COLO668 (cell line): Measurements from ENCODE around the gene NBPF3.
"Not testable (repeated sequence)": the region's sequence is repeated elsewhere in the genome, so short reads cannot be mapped to it uniquely, and the experiment has no call there.

Experiments
- DNase-seq: peaks from one replicate; lab custom pipeline; 2025; ENCODE audit not compliant: unreplicated experiment; lab: John Stamatoyannopoulos, UW

NBPF3 gene, protein sequence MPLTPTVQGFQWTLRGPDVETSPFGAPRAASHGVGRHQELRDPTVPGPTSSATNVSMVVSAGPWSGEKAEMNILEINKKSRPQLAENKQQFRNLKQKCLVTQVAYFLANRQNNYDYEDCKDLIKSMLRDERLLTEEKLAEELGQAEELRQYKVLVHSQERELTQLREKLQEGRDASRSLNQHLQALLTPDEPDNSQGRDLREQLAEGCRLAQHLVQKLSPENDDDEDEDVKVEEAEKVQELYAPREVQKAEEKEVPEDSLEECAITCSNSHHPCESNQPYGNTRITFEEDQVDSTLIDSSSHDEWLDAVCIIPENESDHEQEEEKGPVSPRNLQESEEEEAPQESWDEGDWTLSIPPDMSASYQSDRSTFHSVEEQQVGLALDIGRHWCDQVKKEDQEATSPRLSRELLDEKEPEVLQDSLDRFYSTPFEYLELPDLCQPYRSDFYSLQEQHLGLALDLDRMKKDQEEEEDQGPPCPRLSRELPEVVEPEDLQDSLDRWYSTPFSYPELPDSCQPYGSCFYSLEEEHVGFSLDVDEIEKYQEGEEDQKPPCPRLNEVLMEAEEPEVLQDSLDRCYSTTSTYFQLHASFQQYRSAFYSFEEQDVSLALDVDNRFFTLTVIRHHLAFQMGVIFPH

DNA sequence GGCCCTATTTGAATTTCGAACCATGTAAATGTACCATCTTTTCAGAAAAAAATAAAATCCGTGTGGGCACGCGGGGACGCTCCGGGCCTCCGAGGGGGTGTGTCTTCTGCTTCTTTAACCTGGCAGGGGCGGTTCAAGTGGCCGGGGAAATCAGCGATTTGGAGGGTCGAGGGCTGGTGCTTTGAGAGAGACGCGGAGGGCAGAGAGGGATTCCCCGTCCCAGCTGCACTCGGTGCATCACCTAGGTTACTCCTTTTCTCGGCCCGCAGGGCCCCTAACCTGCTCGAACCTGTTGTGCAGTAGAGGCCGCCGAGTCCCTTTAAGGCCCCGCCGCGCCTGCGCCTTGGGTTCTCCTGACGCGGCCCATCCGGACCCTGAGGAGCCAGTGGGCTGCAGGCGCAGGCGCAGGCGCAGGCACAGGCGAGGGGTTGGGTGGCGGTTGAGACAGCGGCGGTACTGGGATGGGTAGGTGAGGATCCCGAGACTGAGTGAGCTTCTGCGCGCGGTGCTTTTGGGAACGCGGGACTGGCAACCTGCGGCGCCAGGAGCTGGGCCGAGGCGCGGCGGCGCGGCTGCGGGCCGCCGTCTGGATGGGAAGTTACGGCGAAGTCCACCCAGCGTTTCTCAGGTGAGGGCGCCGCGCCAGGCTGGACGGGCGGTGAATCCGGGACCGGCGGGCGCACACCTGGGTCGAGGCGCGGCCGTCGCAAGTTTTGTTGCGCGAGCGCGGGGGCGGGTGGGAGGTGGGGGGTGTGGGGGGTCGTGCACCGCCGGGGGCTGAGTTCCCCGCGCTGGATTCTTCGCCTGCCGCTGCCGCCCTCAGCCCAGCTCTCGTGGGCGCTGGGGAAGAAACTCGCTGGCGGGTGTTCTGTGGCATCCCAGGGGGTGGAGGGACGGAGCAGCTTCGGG lies at the start of gene NBPF3:
NBPF3 (plus strand) TSS at position 417 of the 909 bp plus-strand sequence. CDS start 4,950 bp downstream, outside the sequence.
- DNase-seq = peak; percentile 86

DNA sequence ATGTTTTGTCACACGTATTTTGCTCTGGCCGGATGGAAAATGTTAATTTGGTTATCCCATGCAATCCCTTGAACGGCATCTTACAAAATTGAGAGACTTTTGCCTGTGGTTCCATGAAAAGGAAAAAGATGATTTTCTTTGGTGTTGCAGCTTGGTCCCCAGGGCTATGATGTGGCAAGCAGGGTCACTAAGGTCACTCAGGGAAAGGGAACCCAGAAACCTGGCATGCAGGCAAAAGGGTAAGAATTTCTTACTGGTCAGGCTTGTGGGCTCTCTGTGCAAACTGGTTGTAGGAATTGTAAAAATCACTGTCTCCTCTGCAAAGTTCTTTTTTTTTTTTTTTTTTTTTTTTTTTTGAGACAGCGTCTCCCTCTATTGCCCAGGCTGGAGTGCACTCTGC lies 48.4 kb upstream of the NBPF3 start:
- DNase-seq = no peak

DNA sequence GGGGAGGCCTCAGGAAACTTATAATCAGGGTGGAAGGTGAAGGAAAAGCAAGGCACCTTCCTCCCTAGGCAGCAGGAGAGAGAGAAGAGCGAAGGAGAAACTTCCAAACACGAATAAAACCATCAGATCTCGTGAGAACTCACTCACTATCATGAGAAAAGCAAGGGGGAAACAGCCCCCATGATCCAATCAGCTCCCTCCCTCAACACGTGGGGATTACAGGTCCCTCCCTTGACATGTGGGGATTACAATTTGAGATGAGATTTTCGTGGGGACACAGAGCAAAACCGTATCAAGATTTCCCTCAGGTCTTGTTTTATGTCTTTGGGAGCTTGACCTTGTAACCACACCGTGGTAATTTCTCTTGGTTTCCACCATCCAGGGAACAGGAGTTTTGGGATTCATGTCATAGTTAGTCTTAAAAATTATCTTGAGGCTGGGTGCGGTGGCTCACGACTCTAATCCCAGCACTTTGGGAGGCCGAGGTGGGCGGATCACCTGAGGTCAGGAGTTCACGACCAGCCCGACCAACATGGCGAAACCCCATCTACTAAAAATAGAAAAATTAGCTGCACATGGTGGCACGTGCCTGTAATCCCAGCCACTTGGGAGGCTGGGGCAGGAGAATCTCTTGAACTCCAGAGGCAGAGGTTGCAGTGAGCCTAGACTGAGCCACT lies 47.2 kb upstream of the NBPF3 start:
- DNase-seq = no peak

DNA sequence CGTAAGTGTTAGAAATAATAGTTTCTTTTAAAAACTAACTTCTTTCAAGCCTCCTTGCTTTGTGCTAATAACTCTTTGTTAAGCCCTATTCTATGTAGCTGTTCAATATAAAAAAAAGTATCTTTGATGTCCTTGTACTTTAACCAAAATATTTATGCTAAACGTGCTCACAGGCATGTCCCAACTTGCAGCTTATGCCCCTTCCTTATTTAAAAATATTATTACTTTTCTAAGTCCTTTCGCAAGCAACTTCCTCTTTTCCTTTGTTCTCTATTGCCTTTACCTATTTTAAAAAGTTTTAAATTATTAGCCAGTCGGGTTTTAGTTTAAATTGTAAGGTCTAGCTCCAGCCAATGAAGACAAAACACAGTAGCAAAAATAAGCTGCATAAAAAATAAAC lies 43.4 kb upstream of the NBPF3 start:
- DNase-seq = no peak

DNA sequence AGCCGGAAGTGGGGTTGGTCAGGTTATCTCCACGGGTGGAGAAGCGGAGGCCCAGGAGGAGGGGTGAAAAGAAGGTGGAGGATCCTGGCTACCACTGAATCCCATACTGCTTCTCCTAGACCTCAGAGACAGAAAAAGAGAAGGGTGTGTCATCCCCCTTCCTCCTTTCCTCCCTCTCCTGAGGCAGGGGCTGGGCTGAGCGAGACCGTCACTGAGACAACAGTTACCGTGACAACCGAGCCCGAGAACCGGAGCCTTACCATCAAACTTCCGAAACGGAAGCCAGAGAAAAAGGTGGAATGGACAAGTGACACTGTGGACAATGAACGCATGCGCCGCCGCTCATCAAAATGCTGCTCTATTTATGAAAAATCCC lies 42.1 kb upstream of the NBPF3 start:
- DNase-seq = no peak

DNA sequence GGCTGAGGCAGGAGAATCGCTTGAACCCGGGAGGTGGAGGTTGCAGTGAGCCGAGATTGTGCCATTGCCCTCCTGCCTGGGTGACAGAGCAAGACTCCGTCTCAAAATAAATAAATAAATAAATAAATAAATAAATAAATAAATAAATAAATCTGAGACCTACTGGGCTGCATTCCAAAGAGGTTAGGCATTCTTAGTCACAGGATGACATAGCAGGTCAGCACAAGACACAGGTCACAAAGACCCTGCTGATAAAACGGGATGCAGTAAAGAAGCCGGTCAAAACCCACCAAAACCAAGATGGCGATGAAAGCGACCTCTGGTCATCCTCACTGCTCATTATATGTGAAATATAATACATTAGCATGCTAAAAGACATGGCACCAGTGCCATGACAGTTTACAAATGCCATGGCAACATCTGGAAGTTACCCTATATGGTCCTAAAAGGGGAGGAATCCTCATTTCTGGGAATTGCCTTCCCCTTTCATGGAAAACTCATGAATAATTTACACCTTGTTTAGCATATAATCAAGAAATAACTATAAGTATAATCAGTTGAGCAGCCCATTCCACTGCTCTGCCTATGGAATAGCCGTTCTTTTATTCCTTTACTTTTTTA lies 38.1 kb upstream of the NBPF3 start:
- DNase-seq = not testable (repeated sequence)

DNA sequence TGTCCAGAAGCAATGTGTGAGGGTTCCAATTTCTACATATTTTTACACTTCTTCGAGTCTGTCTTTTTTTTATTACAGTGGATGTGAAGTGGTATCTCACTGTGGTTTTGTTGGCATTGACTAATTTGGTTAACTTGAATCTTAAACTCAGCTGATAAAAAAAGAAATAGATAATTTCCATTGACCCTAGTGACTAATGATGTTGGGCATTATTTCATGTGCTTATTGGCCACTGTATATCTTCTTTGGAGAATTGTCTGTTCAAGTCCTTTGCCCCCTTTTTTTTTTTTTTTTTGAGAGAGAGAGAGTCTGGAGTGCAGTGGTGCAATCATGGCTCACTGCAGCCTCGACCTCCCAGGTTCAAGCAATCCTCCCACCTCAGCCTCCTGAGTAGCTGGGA lies 33.3 kb upstream of the NBPF3 start:
- DNase-seq = no peak

DNA sequence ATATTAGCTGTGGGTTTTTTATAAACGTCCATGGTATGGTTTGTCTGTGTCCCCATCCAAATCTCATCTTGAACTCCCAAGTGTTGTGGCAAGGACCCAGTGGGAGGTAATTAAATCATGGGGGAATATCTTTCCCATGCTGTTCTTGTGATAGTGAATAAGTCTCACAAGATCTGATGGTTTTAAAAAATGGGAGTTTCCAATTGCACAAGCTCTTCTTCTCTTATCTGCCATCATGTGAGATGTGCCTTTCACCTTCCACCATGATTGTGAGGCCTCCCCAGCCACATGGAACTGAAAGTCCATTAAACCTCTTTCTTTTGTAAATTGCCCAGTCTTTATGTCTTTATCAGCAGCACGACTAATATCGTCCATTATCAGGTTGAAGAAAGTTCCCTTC lies 30.0 kb upstream of the NBPF3 start:
- not testable (repeated sequence) for DNase-seq

DNA sequence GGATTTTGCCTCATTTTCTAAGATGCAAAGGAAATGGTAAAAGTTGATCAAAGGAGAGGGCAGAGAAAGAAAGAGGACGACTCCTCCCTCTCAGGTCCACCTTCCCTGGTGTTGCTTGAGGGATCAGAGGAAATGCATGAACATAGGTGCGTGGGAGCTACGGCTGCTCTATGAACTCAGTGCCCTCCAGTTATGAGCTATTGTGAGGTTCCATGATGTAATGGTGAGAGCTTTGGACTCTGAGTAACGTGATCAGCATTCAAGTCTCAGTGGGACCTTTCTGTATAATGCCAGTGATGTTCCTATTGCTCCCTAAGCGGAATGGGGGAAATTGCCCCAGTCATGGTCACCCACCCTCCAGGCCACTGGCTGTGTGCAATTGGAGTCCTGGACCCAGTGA lies 25.9 kb upstream of the NBPF3 start:
- no peak for DNase-seq

DNA sequence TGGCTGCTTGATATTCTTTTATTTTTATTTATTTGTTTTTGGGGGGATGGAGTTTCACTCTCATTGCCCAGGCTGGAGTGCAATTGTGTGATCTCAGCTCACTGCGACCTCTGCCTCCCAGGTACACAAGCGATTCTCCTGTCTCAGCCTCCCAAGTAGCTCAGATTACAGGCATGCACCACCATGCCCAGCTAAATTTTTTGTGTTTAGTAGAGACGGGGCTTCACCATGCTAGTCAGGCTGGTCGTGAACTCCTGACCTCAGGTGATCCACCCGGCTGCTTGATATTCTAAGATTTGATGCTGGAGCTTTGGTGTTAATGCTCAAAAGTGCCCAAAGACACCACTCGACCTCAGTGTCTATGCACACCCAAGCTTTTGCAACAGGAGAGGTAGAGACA lies 19.6 kb upstream of the NBPF3 start:
- DNase-seq = not testable (repeated sequence)

DNA sequence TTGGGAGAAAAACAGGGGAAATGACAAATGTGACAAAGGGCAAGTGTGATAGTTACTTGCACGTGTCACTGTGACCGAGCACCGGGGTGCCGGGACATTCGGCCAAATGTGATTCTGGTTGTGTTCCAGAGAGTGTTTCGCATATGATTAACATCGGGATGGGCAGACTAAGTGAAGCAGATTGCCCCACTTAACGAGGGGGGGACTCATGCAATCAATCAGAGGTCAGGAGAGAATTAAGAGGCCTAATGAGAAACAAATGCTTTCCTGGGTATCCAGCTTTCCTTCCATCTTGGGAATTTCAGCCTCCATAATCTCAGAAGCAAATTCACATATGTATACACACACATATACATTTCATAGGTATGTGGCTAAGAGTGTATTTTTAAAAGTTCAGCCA lies 18.6 kb upstream of the NBPF3 start:
- not testable (repeated sequence) for DNase-seq

DNA sequence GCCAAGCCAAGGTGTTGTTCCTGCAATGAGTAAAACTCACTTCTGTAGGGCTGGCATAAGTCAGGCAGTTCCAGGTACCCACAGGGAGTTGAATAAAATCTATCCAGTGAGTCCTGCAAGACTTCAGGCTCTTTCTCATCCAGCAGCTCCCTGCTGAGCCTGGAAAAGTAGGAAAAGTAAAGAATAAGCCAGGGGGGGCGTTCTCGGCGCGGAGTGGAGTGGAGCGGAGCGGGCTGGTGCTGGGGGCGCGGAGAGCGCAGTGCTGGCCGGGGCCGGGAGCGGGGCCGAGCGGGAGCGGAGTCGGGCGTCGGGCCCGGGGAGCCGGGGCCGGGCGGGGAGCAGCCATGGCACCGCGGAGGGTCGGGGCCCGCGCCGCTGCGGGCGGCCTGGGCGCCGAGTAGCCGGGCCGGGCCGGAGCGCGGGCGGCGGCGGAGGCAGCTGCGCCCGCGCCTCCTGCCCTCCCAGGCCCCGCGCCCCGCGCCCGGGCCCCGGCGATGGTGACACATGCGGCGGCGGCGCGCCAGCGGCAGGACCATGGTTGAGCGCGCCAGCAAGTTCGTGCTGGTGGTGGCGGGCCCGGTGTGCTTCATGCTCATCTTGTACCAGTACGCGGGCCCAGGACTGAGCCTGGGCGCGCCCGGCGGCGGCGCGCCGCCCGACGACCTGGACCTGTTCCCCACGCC lies 12.0 kb upstream of the NBPF3 start:
- not testable (repeated sequence) for DNase-seq

DNA sequence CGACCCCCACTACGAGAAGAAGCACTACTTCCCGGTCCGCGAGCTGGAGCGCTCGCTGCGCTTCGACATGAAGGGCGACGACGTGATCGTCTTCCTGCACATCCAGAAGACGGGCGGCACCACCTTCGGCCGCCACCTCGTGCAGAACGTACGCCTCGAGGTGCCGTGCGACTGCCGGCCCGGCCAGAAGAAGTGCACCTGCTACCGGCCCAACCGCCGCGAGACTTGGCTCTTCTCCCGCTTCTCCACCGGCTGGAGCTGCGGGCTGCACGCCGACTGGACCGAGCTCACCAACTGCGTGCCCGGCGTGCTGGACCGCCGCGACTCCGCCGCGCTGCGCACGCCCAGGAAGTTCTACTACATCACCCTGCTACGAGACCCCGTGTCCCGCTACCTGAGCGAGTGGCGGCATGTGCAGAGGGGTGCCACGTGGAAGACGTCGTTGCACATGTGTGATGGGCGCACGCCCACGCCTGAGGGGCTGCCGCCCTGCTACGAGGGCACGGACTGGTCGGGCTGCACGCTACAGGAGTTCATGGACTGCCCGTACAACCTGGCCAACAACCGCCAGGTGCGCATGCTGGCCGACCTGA lies 11.4 kb upstream of the NBPF3 start:
- DNase-seq = not testable (repeated sequence)

DNA sequence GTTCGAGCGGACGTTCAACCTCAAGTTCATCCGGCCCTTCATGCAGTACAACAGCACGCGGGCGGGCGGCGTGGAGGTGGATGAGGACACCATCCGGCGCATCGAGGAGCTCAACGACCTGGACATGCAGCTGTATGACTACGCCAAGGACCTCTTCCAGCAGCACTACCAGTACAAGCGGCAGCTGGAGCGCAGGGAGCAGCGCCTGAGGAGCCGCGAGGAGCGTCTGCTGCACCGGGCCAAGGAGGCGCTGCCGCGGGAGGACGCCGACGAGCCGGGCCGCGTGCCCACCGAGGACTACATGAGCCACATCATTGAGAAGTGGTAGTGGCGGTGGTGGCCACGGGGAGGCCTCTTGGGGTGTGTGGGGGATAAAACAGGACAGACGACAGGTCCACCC lies 10.7 kb upstream of the NBPF3 start:
- DNase-seq = not testable (repeated sequence)

DNA sequence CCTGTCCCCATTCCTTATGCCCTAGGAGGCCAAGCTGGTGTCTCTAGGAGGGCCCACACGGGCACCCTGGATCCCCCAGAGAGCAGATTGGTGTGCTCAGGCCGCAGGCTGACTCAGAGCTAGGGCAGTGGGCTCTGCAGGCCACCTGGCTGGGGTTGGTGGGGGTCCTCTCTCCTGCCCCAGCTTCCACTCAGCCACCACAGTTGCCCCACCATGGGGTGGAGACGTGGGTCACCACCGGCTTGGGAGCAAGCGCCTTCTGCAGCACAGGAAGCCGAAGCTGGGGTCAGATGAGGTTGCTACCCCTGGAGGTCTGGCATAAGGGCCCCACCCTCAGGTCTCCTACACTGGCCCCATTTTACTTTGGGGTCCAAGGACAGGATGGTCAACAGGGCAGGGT lies 9.1 kb upstream of the NBPF3 start:
- not testable (repeated sequence) for DNase-seq

DNA sequence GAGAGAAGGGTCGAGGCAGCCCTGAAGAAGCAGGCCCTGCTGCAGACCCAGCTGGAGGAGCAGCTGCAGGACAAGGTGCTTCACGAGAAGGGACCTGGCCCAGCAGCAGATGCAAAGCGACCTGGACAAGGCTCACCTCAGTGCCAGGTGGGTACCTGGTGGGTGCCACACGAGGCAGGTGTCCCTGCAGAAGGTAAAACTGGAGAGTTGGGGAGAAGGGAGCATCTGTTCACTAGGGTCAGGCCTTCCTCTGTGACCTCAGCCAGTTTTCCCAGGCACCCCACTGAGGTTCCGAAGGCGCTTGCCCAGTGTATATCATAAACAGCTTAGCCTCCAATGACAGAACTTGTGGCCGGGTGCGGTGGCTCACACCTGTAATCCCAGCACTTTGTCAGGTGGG lies 5.5 kb upstream of the NBPF3 start:
- DNase-seq = no peak

DNA sequence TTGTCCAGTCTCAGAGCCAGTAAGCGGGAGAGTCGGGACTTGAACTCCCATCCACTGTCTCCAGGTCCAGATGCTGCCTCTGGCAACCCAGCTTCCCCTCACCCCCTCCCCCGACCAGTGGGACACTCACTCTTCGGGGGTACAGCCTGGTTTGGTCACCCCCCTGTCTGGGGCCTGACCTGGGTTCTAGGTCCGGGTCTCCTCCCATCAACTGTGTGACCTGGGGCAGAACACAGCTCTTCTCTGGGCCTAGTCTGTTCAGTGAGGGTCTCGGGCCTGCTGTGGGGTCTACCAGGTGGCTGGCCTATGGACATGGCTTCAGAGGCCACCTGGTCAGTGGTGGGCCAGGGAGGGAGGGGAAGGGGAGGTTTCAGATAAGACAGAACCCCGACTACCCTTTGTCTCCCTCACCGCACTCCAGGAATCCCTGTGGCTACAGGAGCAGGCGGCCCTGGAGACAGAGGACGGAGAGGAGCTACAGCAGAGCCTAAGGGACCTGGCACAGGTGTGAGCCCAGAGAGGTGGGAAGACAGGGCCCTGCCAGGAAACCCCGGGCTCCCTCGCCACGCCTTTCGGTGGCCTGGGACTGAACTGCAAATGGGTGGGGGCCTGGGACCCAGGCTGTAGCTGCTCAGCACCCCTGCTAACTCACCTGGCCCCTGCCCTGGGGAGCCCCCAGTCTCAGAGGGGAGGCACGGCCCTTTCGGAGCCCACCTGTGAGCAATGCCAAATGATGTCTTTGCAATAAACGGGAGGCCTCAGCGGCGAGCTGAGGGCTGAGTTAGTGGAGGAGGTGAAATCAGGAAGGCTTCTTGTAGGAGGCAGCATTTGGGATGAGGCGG lies 4.1 kb upstream of the NBPF3 start:
- no peak for DNase-seq

DNA sequence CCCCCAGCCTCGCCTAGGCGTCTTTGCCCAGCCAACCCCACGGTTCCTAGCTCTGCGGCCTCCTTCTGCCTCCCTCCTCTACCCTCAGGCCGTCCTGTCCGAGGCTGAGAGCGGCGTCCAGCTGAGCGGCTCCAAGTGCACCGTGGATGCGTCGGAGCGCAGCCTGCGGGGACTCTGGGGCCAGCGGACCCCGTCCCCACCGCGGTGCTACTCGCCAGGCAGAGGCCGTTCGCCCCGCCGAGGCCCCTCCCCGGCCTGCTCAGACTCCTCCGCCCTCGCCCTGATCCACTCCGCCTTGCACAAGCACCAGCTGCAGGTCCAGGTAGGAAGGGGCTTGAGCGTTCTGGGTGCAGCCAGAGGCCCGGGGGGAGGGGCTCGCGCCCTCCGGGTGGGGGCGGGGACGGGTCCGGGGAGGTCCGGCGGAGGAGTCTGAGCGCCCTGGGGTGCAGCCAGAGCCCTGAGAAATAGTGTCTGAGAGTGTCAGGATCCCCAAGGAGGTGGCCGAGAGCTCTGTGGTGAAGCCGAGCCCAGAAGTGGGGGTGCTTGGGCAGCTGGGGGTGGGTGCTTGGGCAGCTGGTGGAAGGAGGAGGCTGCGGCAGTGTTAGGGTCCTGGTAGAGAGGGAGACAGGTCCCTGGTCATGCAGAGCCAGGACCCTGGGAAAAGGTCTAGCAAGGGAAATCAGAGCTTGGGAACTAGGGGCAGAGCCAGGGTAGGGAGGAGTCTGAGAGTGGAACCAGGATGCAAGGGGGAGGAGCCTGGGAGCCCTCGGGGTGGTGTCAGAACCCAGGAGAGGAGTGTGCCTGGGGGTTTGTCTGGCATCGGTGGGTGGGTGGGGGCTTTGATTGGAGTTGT lies 3.2 kb upstream of the NBPF3 start:
- no peak for DNase-seq
